Body of pancreas (tissue), 4 donors: ENCODE measurements around the gene ACER3.
"Not testable (repeated sequence)": the region's sequence is repeated elsewhere in the genome, so short reads cannot be mapped to it uniquely, and the experiment has no call there.

ENCODE experiments used
- POLR2A ChIP-seq, 3 donors: fragments of 450-650 bp; IDR thresholded peaks; one replicate each; pipeline ENCODE4 v1.6.1; 2016; ENCODE audit warnings: antibody characterized with exemption in 3 of 3, mild to moderate bottlenecking in 2 of 3
- TF ChIP-seq, protein P1 (sequence below), 7 experiments: fragments of 450-650 bp in 4 of 7; fragments of 200-600 bp in 3 of 7; sonication (generic) in 3 of 7; IDR thresholded peaks; one replicate each; pipeline ENCODE4 v1.5.1; 2016 to 2019; ENCODE audit warnings: antibody characterized with exemption in 7 of 7

DNA sequence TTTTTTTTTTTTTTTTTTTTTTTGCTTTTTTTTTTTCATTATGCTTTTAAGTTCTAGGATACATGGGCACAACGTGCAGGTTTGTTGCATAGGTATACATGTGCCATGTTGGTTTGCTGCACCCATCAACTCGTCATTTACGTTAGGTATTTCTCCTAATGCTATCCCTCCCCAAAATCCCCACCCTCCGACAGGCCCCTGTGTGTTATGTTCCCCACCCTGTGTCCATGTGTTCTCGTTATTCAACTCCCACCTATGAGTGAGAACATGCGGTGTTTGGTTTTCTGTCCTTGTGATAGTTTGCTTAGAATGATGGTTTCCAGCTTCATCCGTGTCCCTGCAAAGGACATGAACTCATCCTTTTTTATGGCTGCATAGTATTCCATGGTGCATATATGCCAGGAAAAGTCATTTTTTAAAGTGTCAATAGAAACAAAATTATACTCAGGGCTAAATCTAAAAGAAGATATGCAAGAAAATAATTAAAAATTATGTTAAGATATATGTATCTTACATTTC, 187.3 kb downstream of the ACER3 start:
- TF ChIP-seq, protein P1, sequence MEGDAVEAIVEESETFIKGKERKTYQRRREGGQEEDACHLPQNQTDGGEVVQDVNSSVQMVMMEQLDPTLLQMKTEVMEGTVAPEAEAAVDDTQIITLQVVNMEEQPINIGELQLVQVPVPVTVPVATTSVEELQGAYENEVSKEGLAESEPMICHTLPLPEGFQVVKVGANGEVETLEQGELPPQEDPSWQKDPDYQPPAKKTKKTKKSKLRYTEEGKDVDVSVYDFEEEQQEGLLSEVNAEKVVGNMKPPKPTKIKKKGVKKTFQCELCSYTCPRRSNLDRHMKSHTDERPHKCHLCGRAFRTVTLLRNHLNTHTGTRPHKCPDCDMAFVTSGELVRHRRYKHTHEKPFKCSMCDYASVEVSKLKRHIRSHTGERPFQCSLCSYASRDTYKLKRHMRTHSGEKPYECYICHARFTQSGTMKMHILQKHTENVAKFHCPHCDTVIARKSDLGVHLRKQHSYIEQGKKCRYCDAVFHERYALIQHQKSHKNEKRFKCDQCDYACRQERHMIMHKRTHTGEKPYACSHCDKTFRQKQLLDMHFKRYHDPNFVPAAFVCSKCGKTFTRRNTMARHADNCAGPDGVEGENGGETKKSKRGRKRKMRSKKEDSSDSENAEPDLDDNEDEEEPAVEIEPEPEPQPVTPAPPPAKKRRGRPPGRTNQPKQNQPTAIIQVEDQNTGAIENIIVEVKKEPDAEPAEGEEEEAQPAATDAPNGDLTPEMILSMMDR (IDR thresholded peaks at IDR 0.05), result not testable (repeated sequence)
- TF ChIP-seq POLR2A (IDR thresholded peaks at IDR 0.05), result not testable (repeated sequence)
